ENCODE data around the gene DLG5. TPM values are rescaled to one million over a fixed set of nuclear protein-coding genes. Genes with fewer than 3 reads are reported as not detected.

The DLG5 gene
- polyA plus RNA-seq, 4 donors, result 7.8 to 35.9 (median 11.4) TPM

DNA sequence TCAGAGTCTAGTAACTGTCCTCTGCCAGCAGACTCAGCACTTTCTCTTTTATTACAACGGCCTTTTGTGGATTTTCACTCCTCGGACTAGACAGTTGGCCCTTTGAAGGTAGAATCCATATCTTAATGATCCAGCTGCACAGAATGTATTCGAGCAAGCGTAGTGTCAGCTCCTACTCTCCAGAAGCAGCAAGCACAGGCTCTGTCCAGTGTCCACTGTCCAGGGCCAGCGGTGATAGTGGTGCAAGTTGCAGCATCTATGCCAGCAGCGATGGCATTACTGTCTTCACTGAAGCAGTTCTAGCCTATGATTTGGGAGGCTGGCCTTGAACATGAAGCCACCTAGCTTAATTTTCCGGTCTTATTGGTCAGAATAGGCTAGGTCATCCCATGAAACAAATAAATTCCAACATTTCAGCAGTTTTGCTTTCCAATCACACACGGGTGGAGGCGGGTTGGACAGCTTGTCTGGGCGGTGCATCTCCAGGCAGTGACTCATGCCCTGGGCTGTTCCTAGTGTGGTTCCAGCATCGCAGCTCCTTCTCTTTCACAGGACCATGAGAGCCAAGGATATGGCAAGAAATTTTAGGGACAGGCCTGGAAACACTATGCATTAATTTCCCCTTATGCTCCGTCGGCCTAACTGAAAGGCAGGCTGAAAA, 180.4 kb downstream of the DLG5 start:
- H3K27ac ChIP-seq (ENCODE audit: low read depth in 1 of 3, low read length in 2 of 3), result no peak overlapping the region
- 80 to 84% (median 84%) methylated on average over 13 of the region's 13 CpGs for WGBS, 3 donors

GRCh38 chr10:77744245-77744644, 182.3 kb downstream of the DLG5 start:
- H3K4me3 ChIP-seq (ENCODE audit: low read depth in 1 of 3, low read length in 3 of 3), result no peak overlapping the region
- WGBS, 3 donors, result 71 to 87% (median 83%) methylated on average over 4 of the region's 4 CpGs
- no peaks in the 10 kb centered on the region for H3K4me1 ChIP-seq (ENCODE audit: control insufficient read depth in 3 of 3, insufficient read depth in 2 of 3, low read depth in 1 of 3, low read length in 2 of 3)
- H3K36me3 ChIP-seq (ENCODE audit: control insufficient read depth in 3 of 3, insufficient read depth in 2 of 3, low read depth in 1 of 3, low read length in 3 of 3), result no peaks in the 10 kb centered on the region
- DNase-seq, result no peak
- H3K9me3 ChIP-seq (ENCODE audit: control insufficient read depth in 2 of 2, insufficient read depth in 1 of 2, low read depth in 1 of 2, low read length in 1 of 2), result peaks cover 0 to 2% of the 10 kb centered on the region in 2 donors
- no peaks in the 10 kb centered on the region for H3K27me3 ChIP-seq (ENCODE audit: control insufficient read depth in 3 of 3, insufficient read depth in 3 of 3, low read length in 3 of 3)
- FAIRE-seq, result no peak
- no peak overlapping the region for H3K27ac ChIP-seq (ENCODE audit: low read depth in 1 of 3, low read length in 2 of 3)

More for the DNA sequence above, 180.4 kb downstream of the DLG5 start:
- H3K9me3 ChIP-seq (ENCODE audit: control insufficient read depth in 2 of 2, insufficient read depth in 1 of 2, low read depth in 1 of 2, low read length in 1 of 2), result peaks cover 0 to 3% of the 10 kb centered on the region in 2 donors
- H3K4me3 ChIP-seq (ENCODE audit: low read depth in 1 of 3, low read length in 3 of 3), result no peak overlapping the region
- no peaks in the 10 kb centered on the region for H3K36me3 ChIP-seq (ENCODE audit: control insufficient read depth in 3 of 3, insufficient read depth in 2 of 3, low read depth in 1 of 3, low read length in 3 of 3)
- no peak for FAIRE-seq
- no peaks in the 10 kb centered on the region for H3K4me1 ChIP-seq (ENCODE audit: control insufficient read depth in 3 of 3, insufficient read depth in 2 of 3, low read depth in 1 of 3, low read length in 2 of 3)
- DNase-seq, result no peak
- H3K27me3 ChIP-seq (ENCODE audit: control insufficient read depth in 3 of 3, insufficient read depth in 3 of 3, low read length in 3 of 3), result no peaks in the 10 kb centered on the region

GRCh38 chr10:77742172-77742571, 184.4 kb downstream of the DLG5 start:
- Histone ChIP-seq H3K4me1 (ENCODE audit: control insufficient read depth in 3 of 3, insufficient read depth in 2 of 3, low read depth in 1 of 3, low read length in 2 of 3) (no peaks in the 10 kb centered on the region), H3K27me3 (ENCODE audit: control insufficient read depth in 3 of 3, insufficient read depth in 3 of 3, low read length in 3 of 3) (no peaks in the 10 kb centered on the region), H3K27ac (ENCODE audit: low read depth in 1 of 3, low read length in 2 of 3) (no peak overlapping the region), H3K9me3 (ENCODE audit: control insufficient read depth in 2 of 2, insufficient read depth in 1 of 2, low read depth in 1 of 2, low read length in 1 of 2) (peaks cover 0 to 5% of the 10 kb centered on the region in 2 donors), H3K4me3 (ENCODE audit: low read depth in 1 of 3, low read length in 3 of 3) (no peak overlapping the region), H3K36me3 (ENCODE audit: control insufficient read depth in 3 of 3, insufficient read depth in 2 of 3, low read depth in 1 of 3, low read length in 3 of 3) (no peaks in the 10 kb centered on the region)
- WGBS, 3 donors, result 78 to 85% (median 84%) methylated on average over 5 of the region's 5 CpGs
- FAIRE-seq, result no peak
- DNase-seq, result no peak

DNA sequence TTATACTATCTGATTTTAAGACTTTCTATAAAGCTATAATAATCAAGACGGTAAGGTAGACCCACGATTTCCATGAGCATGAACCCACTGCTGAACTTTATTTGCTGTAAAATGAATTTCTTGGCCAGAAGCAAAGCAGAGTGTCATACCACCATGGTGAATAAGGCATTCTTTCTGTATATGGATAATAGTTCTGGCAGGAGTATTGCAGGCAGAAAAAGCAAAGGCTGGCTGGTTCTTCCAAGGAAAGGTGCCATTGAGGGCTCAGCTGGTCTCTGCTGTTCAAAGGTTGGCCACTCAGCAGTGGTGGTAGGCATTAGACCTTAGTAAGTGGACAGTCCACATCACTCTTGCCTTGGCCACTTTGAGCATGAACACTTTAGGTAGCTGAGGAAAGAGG, 184.8 kb downstream of the DLG5 start:
- WGBS, 3 donors, result 87 to 91% (median 90%) methylated on average over 2 of the region's 2 CpGs
- Histone ChIP-seq H3K27me3 (ENCODE audit: control insufficient read depth in 3 of 3, insufficient read depth in 3 of 3, low read length in 3 of 3) (no peaks in the 10 kb centered on the region), H3K4me1 (ENCODE audit: control insufficient read depth in 3 of 3, insufficient read depth in 2 of 3, low read depth in 1 of 3, low read length in 2 of 3) (no peaks in the 10 kb centered on the region), H3K27ac (ENCODE audit: low read depth in 1 of 3, low read length in 2 of 3) (no peak overlapping the region), H3K4me3 (ENCODE audit: low read depth in 1 of 3, low read length in 3 of 3) (no peak overlapping the region), H3K36me3 (ENCODE audit: control insufficient read depth in 3 of 3, insufficient read depth in 2 of 3, low read depth in 1 of 3, low read length in 3 of 3) (no peaks in the 10 kb centered on the region), H3K9me3 (ENCODE audit: control insufficient read depth in 2 of 2, insufficient read depth in 1 of 2, low read depth in 1 of 2, low read length in 1 of 2) (peaks cover 0 to 7% of the 10 kb centered on the region in 2 donors)
- no peak for DNase-seq
- no peak for FAIRE-seq

Other genes with a start within 250 kb of the DLG5 start
- 10 to 100 TPM in 1 of 4 donors, 1 to 10 TPM in 3; 4.3 to 13.2 (median 6.4) TPM for gene POLR3A, start 102.8 kb upstream of the DLG5 start, polyA plus RNA-seq
- 1,000 to 10,000 TPM; 3,318 to 7,694 (median 4,630) TPM for gene RPS24, start 107.1 kb upstream of the DLG5 start, polyA plus RNA-seq

Measured in small intestine (tissue), 7 donors.